BE2C (cell line): ENCODE data around the gene PPP4R2.

Source experiments
- DNase-seq: peaks from one replicate; pipeline ENCODE4 v3.0.0-alpha.2; 2020
- H3K27me3 ChIP-seq: fragments of 250-450 bp; sonication (Bioruptor Pico); 2 replicates; pipeline ENCODE4 v1.5.1; 2020; ENCODE audit warnings: mild to moderate bottlenecking
- H3K36me3 ChIP-seq: fragments of 250-450 bp; sonication (Bioruptor Pico); 2 replicates; pipeline ENCODE4 v1.5.1; 2020; ENCODE audit warnings: mild to moderate bottlenecking
- H3K4me1 ChIP-seq: fragments of 250-450 bp; sonication (Bioruptor Pico); 2 replicates; pipeline ENCODE4 v1.5.1; 2020
- H3K4me3 ChIP-seq: 2 replicates; pipeline ENCODE4 v1.5.1; 2011; ENCODE audit warnings: low read depth, low read length
- H3K9me3 ChIP-seq: fragments of 250-450 bp; sonication (Bioruptor Pico); 2 replicates; pipeline ENCODE4 v1.5.1; 2020
- TF ChIP-seq, protein P1 (sequence below): IDR thresholded peaks from 2 replicates; pipeline ENCODE4 v1.5.1; 2012; ENCODE audit warnings: mild to moderate bottlenecking, low read depth, low read length

Gene PPP4R2

DNA sequence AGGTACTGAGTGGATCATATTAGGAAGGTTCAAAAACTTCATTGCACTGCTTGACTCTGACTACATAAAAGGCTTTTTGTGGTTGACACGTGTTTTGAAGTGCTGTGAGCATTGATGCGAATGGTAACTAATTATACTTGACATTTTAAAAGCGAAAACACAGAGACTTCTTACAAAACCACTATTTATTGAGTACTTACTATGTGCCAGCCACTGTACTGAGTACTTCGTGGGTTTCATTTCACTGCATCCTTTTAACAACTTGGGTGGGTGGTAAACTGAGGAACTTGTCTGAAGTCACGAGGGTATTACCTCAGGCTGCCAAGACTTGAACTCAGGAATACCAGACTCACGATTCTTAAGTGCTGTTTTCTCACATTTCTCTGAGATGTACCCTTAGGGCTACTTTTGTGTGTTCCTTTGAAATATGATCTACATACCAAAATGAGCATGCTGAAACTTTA lies 45.3 kb upstream of the PPP4R2 start:
- Histone ChIP-seq H3K27me3 (no peaks in the 10 kb centered on the region), H3K4me1 (no peaks in the 10 kb centered on the region), H3K9me3 (no peaks in the 10 kb centered on the region), H3K4me3 (no peak overlapping the region), H3K36me3 (no peaks in the 10 kb centered on the region)
- no peak for DNase-seq
- TF ChIP-seq, protein P1, sequence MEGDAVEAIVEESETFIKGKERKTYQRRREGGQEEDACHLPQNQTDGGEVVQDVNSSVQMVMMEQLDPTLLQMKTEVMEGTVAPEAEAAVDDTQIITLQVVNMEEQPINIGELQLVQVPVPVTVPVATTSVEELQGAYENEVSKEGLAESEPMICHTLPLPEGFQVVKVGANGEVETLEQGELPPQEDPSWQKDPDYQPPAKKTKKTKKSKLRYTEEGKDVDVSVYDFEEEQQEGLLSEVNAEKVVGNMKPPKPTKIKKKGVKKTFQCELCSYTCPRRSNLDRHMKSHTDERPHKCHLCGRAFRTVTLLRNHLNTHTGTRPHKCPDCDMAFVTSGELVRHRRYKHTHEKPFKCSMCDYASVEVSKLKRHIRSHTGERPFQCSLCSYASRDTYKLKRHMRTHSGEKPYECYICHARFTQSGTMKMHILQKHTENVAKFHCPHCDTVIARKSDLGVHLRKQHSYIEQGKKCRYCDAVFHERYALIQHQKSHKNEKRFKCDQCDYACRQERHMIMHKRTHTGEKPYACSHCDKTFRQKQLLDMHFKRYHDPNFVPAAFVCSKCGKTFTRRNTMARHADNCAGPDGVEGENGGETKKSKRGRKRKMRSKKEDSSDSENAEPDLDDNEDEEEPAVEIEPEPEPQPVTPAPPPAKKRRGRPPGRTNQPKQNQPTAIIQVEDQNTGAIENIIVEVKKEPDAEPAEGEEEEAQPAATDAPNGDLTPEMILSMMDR = no peak

DNA sequence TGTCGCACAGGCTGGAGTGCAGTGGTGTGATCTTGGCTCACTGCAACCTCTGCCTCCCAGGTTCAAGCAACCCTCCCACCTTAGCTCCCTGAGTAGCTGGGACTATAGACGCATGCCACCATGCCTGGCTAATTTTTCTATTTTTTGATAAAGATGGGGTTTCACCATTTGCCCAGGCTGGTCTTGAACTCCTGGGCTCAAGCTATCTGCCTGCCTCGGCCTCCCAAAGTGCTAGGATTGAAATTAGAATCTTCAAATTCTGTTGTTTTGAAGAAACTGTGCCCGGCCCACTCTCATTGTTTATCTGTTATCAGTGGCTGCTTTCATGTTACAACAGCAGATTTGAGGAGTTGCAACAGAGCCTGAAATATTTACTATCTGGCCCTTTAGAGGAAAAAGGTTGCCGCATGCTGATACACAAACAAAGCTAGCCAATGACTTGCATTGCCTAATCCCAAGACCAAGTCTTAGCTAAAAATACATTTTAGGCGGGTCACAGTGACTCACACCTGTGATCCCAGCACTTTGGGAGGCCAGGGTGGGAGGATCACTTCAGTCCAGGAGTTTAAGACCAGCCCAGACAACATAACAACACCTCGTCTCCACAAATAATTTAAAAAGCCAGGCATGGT lies 43.2 kb upstream of the PPP4R2 start:
- TF ChIP-seq, protein P1 = no peak
- Histone ChIP-seq H3K4me1 (no peaks in the 10 kb centered on the region), H3K9me3 (no peaks in the 10 kb centered on the region), H3K36me3 (no peaks in the 10 kb centered on the region), H3K27me3 (no peaks in the 10 kb centered on the region), H3K4me3 (no peak overlapping the region)
- no peak for DNase-seq

DNA sequence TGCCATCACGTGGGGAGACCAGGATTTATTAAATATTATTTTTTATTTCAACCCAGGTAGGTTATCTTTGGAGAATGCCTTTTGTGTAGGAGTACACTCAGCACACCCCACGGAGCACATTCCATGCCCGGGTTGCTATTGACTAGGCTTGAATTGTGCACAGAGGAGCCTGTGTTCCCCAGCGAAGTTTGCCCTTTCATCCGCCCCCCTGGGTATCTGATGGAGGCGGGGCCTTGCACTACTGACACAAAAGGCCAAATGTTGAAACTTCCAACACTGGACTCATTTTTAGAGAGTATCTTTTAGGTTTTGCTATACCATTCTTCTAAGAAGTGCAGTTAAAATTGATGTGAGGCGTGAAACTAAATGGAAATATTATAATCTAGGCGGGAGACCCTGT lies 39.3 kb upstream of the PPP4R2 start:
- Histone ChIP-seq H3K4me3 (no peak overlapping the region), H3K27me3 (no peaks in the 10 kb centered on the region), H3K36me3 (no peaks in the 10 kb centered on the region), H3K4me1 (no peaks in the 10 kb centered on the region), H3K9me3 (no peaks in the 10 kb centered on the region)
- TF ChIP-seq, protein P1 = no peak
- DNase-seq = no peak

DNA sequence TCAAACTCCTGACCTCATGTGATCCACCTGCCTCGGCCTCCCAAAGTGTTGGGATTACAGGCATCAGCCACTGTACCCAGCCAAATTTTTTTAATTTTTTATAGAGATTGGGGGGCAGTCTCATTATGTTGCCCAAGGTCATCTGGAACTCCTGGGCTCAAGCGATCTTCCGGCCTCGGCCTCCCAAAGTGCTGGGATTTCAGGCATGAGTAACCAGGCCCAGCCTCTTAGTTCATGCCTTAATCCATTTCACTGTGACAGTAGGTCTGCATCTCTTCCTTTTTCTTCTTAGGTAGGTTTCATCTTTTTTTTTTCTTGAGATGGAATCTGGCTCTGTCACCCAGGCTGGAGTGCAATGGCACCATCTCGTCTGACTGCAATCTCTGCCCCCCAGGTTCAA lies 37.3 kb upstream of the PPP4R2 start:
- Histone ChIP-seq H3K4me1 (no peaks in the 10 kb centered on the region), H3K9me3 (no peaks in the 10 kb centered on the region), H3K27me3 (no peaks in the 10 kb centered on the region), H3K36me3 (no peaks in the 10 kb centered on the region), H3K4me3 (no peak overlapping the region)
- no peak for DNase-seq
- TF ChIP-seq, protein P1 = no peak

DNA sequence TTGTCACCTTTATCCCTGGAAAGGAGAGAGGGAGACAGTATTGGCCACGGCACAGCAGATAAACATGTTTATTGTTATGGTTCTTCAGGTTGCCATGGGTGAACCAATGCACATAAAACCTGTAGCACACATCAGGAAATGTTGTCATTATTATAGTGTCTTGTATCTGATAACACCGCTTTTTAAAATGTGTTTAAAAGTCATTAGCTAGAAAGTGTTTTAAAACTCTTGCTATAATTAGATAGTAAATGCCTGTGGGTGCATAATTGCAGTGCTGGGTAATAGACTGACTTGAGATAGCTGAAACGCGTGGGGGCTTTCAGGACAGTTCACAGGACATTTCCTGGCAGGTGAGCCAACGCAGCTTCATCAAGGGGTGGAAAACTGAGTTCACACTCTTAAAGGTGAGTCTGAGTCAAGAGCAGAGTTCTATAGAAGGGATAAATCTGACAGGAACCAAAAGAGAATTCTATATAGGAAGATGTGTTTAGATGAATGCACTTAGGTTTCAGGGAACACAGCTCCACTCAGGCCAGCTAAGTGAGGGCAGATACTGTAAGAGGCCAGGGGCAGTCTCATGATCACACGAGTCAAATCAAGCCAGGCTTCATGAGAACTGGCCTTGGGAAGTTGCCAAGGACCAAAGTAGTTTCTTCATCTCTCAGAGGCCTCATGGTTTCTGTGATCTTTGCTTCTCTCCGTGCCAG lies 35.6 kb upstream of the PPP4R2 start:
- H3K27me3 ChIP-seq = no peaks in the 10 kb centered on the region
- DNase-seq = no peak
- H3K9me3 ChIP-seq = no peaks in the 10 kb centered on the region
- H3K4me1 ChIP-seq = no peaks in the 10 kb centered on the region
- H3K4me3 ChIP-seq = no peak overlapping the region
- H3K36me3 ChIP-seq = no peaks in the 10 kb centered on the region
- TF ChIP-seq, protein P1 = no peak

DNA sequence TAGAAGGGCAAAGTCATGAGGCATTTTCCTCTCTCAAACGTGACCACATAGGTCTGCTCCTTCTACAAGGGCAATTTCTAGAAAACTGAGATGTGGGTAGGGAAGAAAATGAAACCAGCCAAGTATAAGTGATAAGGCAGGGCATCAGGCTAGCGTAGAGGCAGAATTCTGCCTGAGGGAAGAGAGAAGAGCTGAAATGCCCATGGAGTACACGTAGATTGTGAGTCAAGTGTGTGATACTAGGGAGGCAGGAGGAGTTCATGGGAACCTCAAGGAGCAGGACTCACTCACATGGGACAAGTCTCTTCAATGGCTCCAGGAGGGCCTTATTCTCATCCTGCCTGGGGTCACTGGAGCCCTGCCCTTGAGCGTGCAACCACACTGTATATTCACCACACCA lies 34.9 kb upstream of the PPP4R2 start:
- TF ChIP-seq, protein P1 = no peak
- DNase-seq = no peak
- H3K27me3 ChIP-seq = no peaks in the 10 kb centered on the region
- no peak overlapping the region for H3K4me3 ChIP-seq
- no peaks in the 10 kb centered on the region for H3K36me3 ChIP-seq
- H3K9me3 ChIP-seq = no peaks in the 10 kb centered on the region
- H3K4me1 ChIP-seq = no peaks in the 10 kb centered on the region
